GM23248 (cell line): ENCODE data around the gene PPP4R2. TPM values are rescaled to one million over a fixed set of nuclear protein-coding genes. Genes with fewer than 3 reads are reported as not detected.
A peak's percentile ranks its signal among the peaks of the same experiment; 100 is the strongest.

Experiments
- DNase-seq: peaks from one replicate; pipeline ENCODE4 v3.0.0-alpha.2; 2015
- H2AFZ ChIP-seq: fragments of 200-600 bp; sonication (generic); 2 replicates; pipeline ENCODE4 v1.6.1; 2016; ENCODE audit warnings: antibody characterized with exemption
- H3F3A ChIP-seq: fragments of 200-600 bp; sonication (generic); 2 replicates; pipeline ENCODE4 v1.6.1; 2016; ENCODE audit warnings: mild to moderate bottlenecking, antibody characterized with exemption, mixed run types; ENCODE audit not compliant: insufficient read depth
- H3K27ac ChIP-seq: fragments of 200-600 bp; sonication (generic); 2 replicates; pipeline ENCODE4 v1.5.1; 2016; ENCODE audit warnings: mild to moderate bottlenecking
- H3K27me3 ChIP-seq: fragments of 200-600 bp; sonication (generic); replicated peaks from 2 replicates; pipeline ENCODE4 v1.6.1; 2016; ENCODE audit warnings: mild to moderate bottlenecking; ENCODE audit not compliant: insufficient read depth
- H3K36me3 ChIP-seq: fragments of 200-600 bp; sonication (generic); 2 replicates; pipeline ENCODE4 v1.6.1; 2016; ENCODE audit warnings: low read depth, mild to moderate bottlenecking
- H3K4me1 ChIP-seq: fragments of 200-600 bp; sonication (generic); 2 replicates; pipeline ENCODE4 v1.6.1; 2016; ENCODE audit warnings: mild to moderate bottlenecking; ENCODE audit not compliant: insufficient read depth
- H3K4me2 ChIP-seq: fragments of 200-600 bp; sonication (generic); one replicate; pipeline ENCODE4 v1.6.1; 2016; ENCODE audit warnings: mild to moderate bottlenecking; ENCODE audit not compliant: unreplicated experiment
- H3K4me3 ChIP-seq: fragments of 200-600 bp; sonication (generic); 2 replicates; pipeline ENCODE4 v1.5.1; 2016; ENCODE audit warnings: mild to moderate bottlenecking
- H3K79me2 ChIP-seq: fragments of 200-600 bp; sonication (generic); 2 replicates; pipeline ENCODE4 v1.6.1; 2016; ENCODE audit warnings: mild to moderate bottlenecking; ENCODE audit not compliant: insufficient read depth
- H3K9ac ChIP-seq: fragments of 200-600 bp; sonication (generic); 2 replicates; pipeline ENCODE4 v1.6.1; 2016; ENCODE audit warnings: mild to moderate bottlenecking
- H3K9me2 ChIP-seq: fragments of 200-600 bp; sonication (generic); 2 replicates; pipeline ENCODE4 v1.6.1; 2016; ENCODE audit warnings: mixed run types, mild to moderate bottlenecking, moderate library complexity; ENCODE audit not compliant: insufficient read depth
- H3K9me3 ChIP-seq: fragments of 200-600 bp; sonication (generic); one replicate; pipeline ENCODE4 v1.6.1; 2017; ENCODE audit warnings: low read depth
- H4K20me1 ChIP-seq: fragments of 200-600 bp; sonication (generic); 2 replicates; pipeline ENCODE4 v1.6.0; 2016; ENCODE audit not compliant: insufficient read depth
- EZH2 ChIP-seq: fragments of 200-600 bp; sonication (generic); IDR thresholded peaks from 2 replicates; pipeline ENCODE4 v1.6.1; 2018; ENCODE audit warnings: antibody characterized with exemption, mild to moderate bottlenecking; ENCODE audit not compliant: insufficient read depth, poor library complexity, severe bottlenecking
- EZH2phosphoT487 ChIP-seq: fragments of 200-600 bp; sonication (generic); IDR thresholded peaks from 2 replicates; pipeline ENCODE4 v1.6.1; 2018; ENCODE audit warnings: antibody characterized with exemption, moderate library complexity, mild to moderate bottlenecking, low read depth; ENCODE audit not compliant: insufficient read depth
- WGBS, 2 experiments: methylation state at CpG; one replicate each; pipeline ENCODE4 v1.1.6; 2015 to 2017; ENCODE audit warnings: low lambda C conversion rate in 2 of 2, low coverage in 1 of 2; ENCODE audit errors: missing lambda C conversion rate in 2 of 2; 5-methylcytosine and 5-hydroxymethylcytosine counted together
- in situ Hi-C: fragments of 300-500 bp; cut with MboI; formaldehyde crosslinking; loops from 2 replicates; pipeline ENCODE4 v1.15.0; 2020
- polyA plus RNA-seq: library from polyadenylated mRNA; unstranded; fragments of >200 nt; fragmentation: Nextera tagmentation; extraction: Ambion mirVana; gene quantifications from 2 replicates; pipeline ENCODE4 v1.2.1, GENCODE V29; 2016
- total RNA-seq: library from RNA; depleted of rRNA; stranded (reverse); fragments of >200 nt; shearing (Covaris generic); gene quantifications from 2 replicates; pipeline ENCODE4 v1.2.3, GENCODE V29; 2014

Gene PPP4R2
- total and polyA plus RNA-seq, 2 experiments from 2014 or later = 31.6 to 46.6 TPM

DNA sequence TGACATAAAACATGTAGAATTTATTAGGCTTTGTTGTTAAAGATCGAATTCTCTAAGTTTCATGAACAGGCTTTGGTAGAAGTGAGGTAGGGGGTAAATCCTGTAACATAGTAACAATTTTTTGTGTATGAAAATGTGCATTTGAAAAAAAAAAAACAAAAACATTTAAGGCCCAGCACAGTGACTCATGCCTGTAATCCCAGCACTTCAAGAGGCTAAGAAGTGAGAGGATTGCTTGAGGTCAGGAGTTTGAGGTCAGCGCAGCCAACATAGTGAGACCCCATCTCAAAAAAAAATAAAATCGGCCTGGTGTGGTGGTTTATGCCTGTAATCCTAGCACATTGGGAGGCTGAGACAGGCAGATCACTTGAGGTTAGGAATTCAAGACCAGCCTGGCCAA, 26.8 kb upstream of the PPP4R2 start:
- in situ Hi-C loops = no loop called here
- no peaks in the 10 kb centered on the region for H3K9me2 ChIP-seq
- no peak overlapping the region for H2AFZ ChIP-seq
- TF ChIP-seq EZH2 (no peak), EZH2phosphoT487 (no peak)
- H4K20me1 ChIP-seq = no peaks in the 10 kb centered on the region
- 82 to 93% methylated on average over 3 of the region's 3 CpGs for whole genome bisulfite sequencing, 2 experiments
- no peaks in the 10 kb centered on the region for H3F3A ChIP-seq
- H3K4me2 ChIP-seq = no peak overlapping the region
- no peak overlapping the region for H3K27ac ChIP-seq
- H3K36me3 ChIP-seq = no peaks in the 10 kb centered on the region
- no peak overlapping the region for H3K4me3 ChIP-seq
- no peaks in the 10 kb centered on the region for H3K9me3 ChIP-seq
- no peaks in the 10 kb centered on the region for H3K4me1 ChIP-seq
- H3K27me3 ChIP-seq = no peaks in the 10 kb centered on the region
- H3K79me2 ChIP-seq = no peaks in the 10 kb centered on the region
- DNase-seq = peak; percentile 27
- no peak overlapping the region for H3K9ac ChIP-seq

DNA sequence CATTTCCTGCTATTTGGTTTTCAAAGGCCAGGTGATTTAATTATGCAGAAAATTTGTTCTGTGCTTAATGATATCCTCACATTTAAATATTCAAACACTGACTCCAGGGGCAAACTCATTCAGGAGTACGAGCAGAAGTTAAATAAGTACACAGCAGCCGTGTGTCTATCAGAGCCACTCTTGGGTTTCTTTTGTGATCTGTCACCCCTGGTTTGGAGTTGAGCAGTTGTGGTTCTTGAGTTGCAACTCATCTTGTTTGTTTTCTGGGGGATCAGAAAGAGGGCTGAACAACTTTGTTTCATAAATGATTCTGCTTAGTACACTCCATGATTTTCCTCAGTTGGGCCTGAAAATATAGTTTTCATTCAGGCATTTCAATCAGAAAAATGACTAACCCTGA, 25.7 kb upstream of the PPP4R2 start:
- Histone ChIP-seq H3K27ac (no peak overlapping the region), H3K9ac (no peak overlapping the region), H3F3A (peaks cover 5% of the 10 kb centered on the region; the same call in 1 of the 2 replicates), H3K4me3 (no peak overlapping the region), H3K4me2 (no peak overlapping the region), H3K9me2 (no peaks in the 10 kb centered on the region), H3K4me1 (peaks cover under 1% of the 10 kb centered on the region), H3K27me3 (no peaks in the 10 kb centered on the region), H3K79me2 (no peaks in the 10 kb centered on the region), H3K36me3 (no peaks in the 10 kb centered on the region), H4K20me1 (no peaks in the 10 kb centered on the region), H3K9me3 (no peaks in the 10 kb centered on the region), H2AFZ (no peak overlapping the region)
- in situ Hi-C loops = no loop called here
- TF ChIP-seq EZH2 = no peak
- no peak for TF ChIP-seq EZH2phosphoT487
- DNase-seq = no peak
- WGBS, 2 experiments = 85 to 86% methylated on average over 2 of the region's 2 CpGs

- H3K9me2 ChIP-seq = no peaks in the 10 kb centered on the region
- no peaks in the 10 kb centered on the region for H4K20me1 ChIP-seq
- DNase-seq = no peak
- WGBS, 2 experiments = 97 to 100% methylated on average over 3 of the region's 3 CpGs
- no peaks in the 10 kb centered on the region for H3K9me3 ChIP-seq
- H3K36me3 ChIP-seq = no peaks in the 10 kb centered on the region
- in situ Hi-C loops = no loop called here
- no peaks in the 10 kb centered on the region for H3K27me3 ChIP-seq
- H3K9ac ChIP-seq = no peak overlapping the region
- H3F3A ChIP-seq = peaks cover 12% of the 10 kb centered on the region; the same call in 1 of the 2 replicates
- H2AFZ ChIP-seq = no peak overlapping the region
- peaks cover 11% of the 10 kb centered on the region for H3K4me1 ChIP-seq
- no peaks in the 10 kb centered on the region for H3K79me2 ChIP-seq
- TF ChIP-seq EZH2phosphoT487 (no peak), EZH2 (no peak)
- no peak overlapping the region for H3K4me2 ChIP-seq
- no peak overlapping the region for H3K4me3 ChIP-seq
- H3K27ac ChIP-seq = no peak overlapping the region
Observed at GRCh38 chr3:72972706-72973030, 23.9 kb upstream of the PPP4R2 start.

DNA sequence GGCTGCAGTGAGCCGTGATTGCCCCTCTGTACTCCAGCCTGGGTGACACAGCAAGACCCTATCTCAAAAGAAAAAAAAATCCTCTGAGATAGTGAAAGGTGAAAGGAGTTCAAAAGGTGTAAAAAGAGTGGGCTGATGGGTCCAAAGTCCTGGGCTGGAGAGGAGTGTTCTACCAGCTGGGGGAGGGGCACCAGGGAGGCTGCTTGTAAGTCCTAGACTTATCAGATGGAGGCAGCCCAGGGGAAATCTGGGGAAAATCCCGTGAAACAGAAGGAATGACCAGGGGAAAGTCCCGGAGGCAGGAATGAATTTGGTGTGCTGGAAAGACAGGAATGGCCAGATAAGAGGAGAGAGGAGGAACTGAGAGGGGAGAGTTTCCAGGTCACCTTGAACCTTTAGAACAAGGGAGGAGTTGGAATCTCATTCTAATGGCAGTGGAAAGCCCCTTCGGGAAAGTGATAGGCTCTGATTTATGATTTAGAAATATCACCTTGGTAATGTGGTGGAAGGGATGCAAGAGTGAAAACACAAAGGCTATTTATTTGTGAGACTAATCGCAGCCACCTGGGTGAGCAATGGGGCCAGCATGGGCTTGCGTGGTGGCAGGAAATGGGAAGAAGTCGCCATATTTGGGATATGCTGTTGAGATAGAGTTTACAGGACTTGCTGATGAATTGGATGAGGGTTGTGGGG, 23.4 kb upstream of the PPP4R2 start:
- Histone ChIP-seq H3K4me2 (no peak overlapping the region), H3K27ac (no peak overlapping the region), H3K9ac (no peak overlapping the region), H3K4me3 (no peak overlapping the region), H3K4me1 (peaks cover 11% of the 10 kb centered on the region), H4K20me1 (no peaks in the 10 kb centered on the region), H2AFZ (no peak overlapping the region), H3K36me3 (no peaks in the 10 kb centered on the region), H3F3A (peaks cover 12% of the 10 kb centered on the region; the same call in 1 of the 2 replicates), H3K27me3 (no peaks in the 10 kb centered on the region), H3K9me2 (no peaks in the 10 kb centered on the region), H3K9me3 (no peaks in the 10 kb centered on the region), H3K79me2 (no peaks in the 10 kb centered on the region)
- WGBS, 2 experiments = 82 to 83% methylated on average over 7 of the region's 7 CpGs
- in situ Hi-C loops = no loop called here
- TF ChIP-seq EZH2 (no peak), EZH2phosphoT487 (no peak)
- no peak for DNase-seq

DNA sequence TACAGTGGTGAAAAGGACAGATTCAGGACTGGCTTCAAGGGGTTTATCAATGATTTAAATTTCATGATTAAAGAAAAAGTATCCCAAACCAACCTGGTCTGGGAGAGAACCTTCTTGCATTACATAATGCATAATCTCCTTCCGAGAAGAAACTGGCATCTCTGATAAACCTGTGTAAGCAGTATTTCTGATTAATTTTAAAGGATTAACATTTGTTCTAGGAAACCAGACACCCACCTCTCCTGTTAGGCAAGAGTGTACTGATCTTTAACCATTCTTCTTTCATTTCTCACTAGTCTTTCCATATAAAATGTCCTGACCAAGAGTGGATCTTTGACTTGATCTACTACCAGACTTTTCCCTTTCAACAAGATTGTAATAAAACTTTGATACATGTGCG, 22.8 kb upstream of the PPP4R2 start:
- TF ChIP-seq EZH2phosphoT487 (no peak), EZH2 (no peak)
- 94 to 96% methylated on average over 2 of the region's 2 CpGs for WGBS, 2 experiments
- H3K9ac ChIP-seq = no peak overlapping the region
- H3K9me3 ChIP-seq = no peaks in the 10 kb centered on the region
- no peaks in the 10 kb centered on the region for H3K36me3 ChIP-seq
- no peak for DNase-seq
- H3K4me2 ChIP-seq = no peak overlapping the region
- in situ Hi-C loops = no loop called here
- peaks cover 11% of the 10 kb centered on the region for H3K4me1 ChIP-seq
- no peak overlapping the region for H2AFZ ChIP-seq
- H3K27me3 ChIP-seq = no peaks in the 10 kb centered on the region
- no peaks in the 10 kb centered on the region for H4K20me1 ChIP-seq
- no peak overlapping the region for H3K27ac ChIP-seq
- no peaks in the 10 kb centered on the region for H3K9me2 ChIP-seq
- H3K79me2 ChIP-seq = no peaks in the 10 kb centered on the region
- H3F3A ChIP-seq = peaks cover 12% of the 10 kb centered on the region; the same call in 1 of the 2 replicates
- H3K4me3 ChIP-seq = no peak overlapping the region
